ENCODE data around the gene SS18L1. TPM values are rescaled to one million over a fixed set of nuclear protein-coding genes. Genes with fewer than 3 reads are reported as not detected.

The SS18L1 gene
- total RNA-seq, 1 donor from 2014 or later, result 8.7 TPM

DNA sequence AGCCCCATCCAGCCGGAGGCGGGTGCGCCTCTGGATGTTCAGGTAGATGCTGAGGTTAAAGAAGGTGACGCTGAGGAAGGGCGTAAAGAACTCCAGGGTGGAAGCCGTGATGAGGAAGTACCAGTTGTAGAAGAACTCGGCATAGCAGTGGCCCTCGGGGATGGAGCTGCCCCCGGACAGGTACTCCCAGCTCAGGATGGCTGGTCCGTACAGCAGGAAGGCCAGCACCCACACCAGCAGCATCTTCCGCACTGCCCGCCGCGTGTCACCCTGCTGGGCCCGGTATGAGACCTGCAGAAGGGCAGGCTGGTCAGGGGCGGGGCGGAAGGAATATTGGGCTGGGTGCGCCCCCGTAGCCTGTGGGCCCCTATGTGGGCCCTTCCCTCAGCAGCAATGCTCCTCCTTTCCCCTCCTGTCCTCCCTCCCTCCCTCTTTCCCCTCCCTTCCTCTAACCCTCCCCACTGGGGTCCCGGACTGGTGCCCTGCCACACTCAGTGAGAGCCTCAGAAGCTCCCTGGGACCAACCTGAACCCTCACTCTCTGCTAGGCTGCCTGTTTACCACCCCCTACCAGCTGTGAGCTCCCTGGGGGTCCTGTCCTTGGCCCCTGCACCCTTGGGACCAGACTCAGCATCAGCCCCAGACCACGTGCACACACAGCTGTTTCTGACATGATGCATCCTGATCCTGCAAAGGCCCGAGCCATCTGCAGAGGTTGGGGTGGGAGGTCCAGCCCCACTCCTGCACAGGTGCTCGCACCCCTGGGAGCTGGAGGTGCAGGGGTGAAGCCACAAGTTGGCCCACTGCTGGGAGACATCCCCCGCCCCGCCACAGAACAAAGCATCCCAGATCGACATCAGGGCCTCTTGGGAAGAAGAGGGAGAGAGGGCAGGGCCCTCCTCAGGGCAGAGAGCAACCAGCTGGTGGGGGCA is 73.3 kb downstream of the SS18L1 start:
- Histone ChIP-seq H3K36me3 (ENCODE audit: control insufficient read depth, insufficient read depth, low read length) (no peaks in the 10 kb centered on the region), H3K4me3 (ENCODE audit: low read depth, low read length) (no peak overlapping the region), H3K27me3 (ENCODE audit: control insufficient read depth, insufficient read depth, low read length) (peaks cover 36% of the 10 kb centered on the region)
- FAIRE-seq, result no peak
- no peak for DNase-seq (ENCODE audit: low read depth)
- TF ChIP-seq, protein P1, sequence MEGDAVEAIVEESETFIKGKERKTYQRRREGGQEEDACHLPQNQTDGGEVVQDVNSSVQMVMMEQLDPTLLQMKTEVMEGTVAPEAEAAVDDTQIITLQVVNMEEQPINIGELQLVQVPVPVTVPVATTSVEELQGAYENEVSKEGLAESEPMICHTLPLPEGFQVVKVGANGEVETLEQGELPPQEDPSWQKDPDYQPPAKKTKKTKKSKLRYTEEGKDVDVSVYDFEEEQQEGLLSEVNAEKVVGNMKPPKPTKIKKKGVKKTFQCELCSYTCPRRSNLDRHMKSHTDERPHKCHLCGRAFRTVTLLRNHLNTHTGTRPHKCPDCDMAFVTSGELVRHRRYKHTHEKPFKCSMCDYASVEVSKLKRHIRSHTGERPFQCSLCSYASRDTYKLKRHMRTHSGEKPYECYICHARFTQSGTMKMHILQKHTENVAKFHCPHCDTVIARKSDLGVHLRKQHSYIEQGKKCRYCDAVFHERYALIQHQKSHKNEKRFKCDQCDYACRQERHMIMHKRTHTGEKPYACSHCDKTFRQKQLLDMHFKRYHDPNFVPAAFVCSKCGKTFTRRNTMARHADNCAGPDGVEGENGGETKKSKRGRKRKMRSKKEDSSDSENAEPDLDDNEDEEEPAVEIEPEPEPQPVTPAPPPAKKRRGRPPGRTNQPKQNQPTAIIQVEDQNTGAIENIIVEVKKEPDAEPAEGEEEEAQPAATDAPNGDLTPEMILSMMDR (IDR thresholded peaks at IDR 0.05; ENCODE audit: insufficient read depth, low read length, severe bottlenecking), result no peak

DNA sequence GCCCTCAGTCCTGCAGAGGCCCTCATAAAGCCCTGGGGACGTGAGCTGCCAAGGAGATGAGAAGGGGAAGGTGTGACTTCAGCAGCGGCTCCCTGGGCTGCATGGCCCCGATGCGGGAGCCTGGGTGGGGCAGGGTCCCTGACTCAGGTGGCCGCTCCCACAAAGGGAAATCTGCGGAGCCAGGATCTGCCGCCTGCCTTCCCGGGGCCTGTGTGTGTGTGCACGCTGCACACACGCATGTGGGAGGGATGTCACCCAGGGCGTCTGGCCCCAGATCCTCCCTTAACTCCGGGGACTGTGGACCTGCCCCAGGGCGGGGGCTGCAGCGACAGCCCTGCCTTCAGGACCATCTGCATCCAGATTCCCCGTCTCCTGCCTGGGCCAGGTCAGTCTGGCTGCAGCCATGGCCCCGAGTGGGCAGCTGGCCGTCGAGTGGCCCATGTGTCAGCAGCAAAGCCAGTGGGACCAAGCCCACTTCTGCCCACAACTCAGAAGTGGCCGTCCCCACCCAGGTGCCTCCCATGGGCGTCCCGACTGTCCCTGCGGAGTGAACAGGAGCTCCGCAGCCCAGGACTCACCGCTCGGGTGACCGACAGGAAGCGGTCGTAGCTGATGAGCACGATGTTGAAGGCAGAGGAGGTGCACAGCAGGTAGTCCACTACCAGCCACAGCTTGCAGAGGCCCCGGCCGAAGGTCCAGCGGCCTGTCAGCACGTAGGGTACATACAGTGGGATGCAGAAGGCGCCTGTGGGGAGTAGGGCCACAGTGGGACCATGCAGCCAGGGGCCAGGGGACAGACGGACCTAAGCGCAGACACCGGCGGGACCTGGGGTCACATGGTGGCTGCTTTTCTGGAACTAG is 74.6 kb downstream of the SS18L1 start:
- no peak for DNase-seq (ENCODE audit: low read depth)
- FAIRE-seq, result no peak
- TF ChIP-seq, protein P1 (IDR thresholded peaks at IDR 0.05; ENCODE audit: insufficient read depth, low read length, severe bottlenecking), result no peak
- no peak overlapping the region for H3K4me3 ChIP-seq (ENCODE audit: low read depth, low read length)
- H3K36me3 ChIP-seq (ENCODE audit: control insufficient read depth, insufficient read depth, low read length), result no peaks in the 10 kb centered on the region
- H3K27me3 ChIP-seq (ENCODE audit: control insufficient read depth, insufficient read depth, low read length), result peaks cover 39% of the 10 kb centered on the region

DNA sequence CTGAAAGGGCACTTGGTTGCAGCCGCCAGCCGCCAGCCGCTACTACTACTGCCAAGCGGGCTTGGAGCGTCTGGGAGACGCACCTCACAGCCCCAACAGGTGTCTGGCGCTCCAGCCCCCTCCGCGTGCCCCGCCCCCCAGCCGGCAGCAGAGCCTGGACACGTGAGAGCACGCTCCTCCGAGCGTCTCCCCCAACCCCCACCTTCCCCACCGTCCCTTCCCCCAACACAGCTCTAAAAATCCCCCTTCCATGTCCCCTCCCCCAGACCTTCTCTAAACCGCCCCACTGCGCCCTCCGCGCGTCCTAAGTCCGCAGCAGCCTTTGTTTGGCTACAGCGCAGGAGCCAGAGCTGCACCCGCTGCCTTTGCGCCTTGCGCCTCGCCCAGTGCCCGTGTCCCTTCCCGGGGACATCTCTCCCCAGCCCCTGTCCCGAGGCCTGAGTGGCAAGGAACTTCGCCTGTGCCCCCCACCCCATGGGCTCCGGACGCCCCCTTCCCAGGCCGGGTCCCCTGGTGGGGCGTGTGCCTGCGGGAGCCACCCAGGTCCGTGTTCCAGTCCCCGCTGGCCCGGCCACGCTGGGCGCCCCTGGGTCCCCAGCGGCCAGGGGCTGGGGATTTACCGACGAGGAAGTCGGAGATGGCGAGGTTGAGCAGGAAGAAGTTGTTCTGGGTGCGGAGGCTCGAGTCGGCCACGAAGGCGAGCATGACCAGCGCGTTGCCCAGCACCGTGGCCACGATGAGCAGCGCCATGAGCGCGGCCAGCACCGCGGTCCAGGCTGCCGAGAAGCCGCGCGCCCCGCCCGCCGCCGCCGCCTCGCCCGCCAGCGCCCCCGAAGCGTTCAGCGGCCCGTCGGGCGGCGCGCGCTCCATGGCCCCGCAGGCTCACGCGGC is 75.8 kb downstream of the SS18L1 start:
- DNase-seq (ENCODE audit: low read depth) (no peak), FAIRE-seq (no peak)
- no peaks in the 10 kb centered on the region for H3K36me3 ChIP-seq (ENCODE audit: control insufficient read depth, insufficient read depth, low read length)
- H3K27me3 ChIP-seq (ENCODE audit: control insufficient read depth, insufficient read depth, low read length), result peaks cover 35% of the 10 kb centered on the region
- H3K4me3 ChIP-seq (ENCODE audit: low read depth, low read length), result no peak overlapping the region
- TF ChIP-seq, protein P1 (IDR thresholded peaks at IDR 0.05; ENCODE audit: insufficient read depth, low read length, severe bottlenecking), result no peak

DNA sequence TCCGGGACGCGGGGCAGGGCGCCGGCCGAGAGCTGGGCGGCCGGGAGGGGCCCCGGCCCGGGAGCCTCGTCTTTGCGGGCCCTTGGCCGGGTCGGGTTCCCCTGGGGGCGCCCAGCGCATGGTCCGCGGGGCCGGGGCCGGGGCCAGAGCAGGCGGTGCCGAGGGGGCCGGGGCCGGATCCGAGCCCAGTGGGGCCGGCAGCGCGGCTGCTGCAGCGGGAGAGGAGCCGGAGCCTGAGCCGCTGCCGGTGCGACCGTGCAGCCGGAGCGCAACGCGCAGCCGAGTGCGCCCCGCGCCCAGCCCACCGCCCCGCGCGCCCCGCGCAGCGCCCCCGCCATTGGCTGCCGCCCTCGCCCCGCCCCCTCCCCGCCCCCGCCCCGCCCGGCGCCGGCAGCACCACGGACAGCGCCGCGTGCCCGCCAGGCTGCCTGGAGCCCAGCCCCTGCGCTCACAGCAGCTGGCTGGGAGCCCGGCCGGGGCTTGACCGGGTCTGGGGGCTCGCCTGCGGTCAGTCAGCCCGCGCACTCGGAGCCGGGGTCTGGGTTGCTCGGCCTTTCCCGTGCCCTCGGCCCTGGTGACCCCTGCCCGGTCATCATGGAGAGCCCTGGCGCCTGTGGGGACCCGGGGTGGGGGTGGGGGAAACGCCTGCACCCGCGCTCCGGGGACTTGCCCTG is 76.6 kb downstream of the SS18L1 start, which contains the start of gene HRH3:
HRH3 (minus strand) TSS at position 287 of the 674 bp plus-strand sequence. CDS start 308 bp downstream, outside the sequence.
- Histone ChIP-seq H3K4me3 (ENCODE audit: low read depth, low read length) (peak within 1 kb of the TSS; percentile 8), H3K27me3 (ENCODE audit: control insufficient read depth, insufficient read depth, low read length) (peaks cover 32% of the 10 kb centered on the region), H3K36me3 (ENCODE audit: control insufficient read depth, insufficient read depth, low read length) (no peaks in the 10 kb centered on the region)
- TF ChIP-seq, protein P1 (IDR thresholded peaks at IDR 0.05; ENCODE audit: insufficient read depth, low read length, severe bottlenecking), result no peak
- no peak for DNase-seq (ENCODE audit: low read depth)
- no peak for FAIRE-seq

All from bronchial epithelial cell (primary cell).